ENCODE results near the gene CIB2. TPM values are rescaled to one million over a fixed set of nuclear protein-coding genes. Genes with fewer than 3 reads are reported as not detected.

CIB2 gene
- total RNA-seq, 1 donor from 2014 or later: 16.4 TPM

- Mint-ChIP-seq H3K27ac (ENCODE audit: unreplicated experiment) (no peak overlapping the region), H3K27me3 (ENCODE audit: unreplicated experiment) (peaks cover 4% of the 10 kb centered on the region), H3K9me3 (ENCODE audit: unreplicated experiment) (no peaks in the 10 kb centered on the region), H3K4me3 (ENCODE audit: unreplicated experiment) (no peak overlapping the region), H3K36me3 (ENCODE audit: low read depth, unreplicated experiment) (no peaks in the 10 kb centered on the region), H3K4me1 (ENCODE audit: unreplicated experiment) (peaks cover 14% of the 10 kb centered on the region)
- TF ChIP-seq CTCF (IDR thresholded peaks at IDR 0.05; ENCODE audit: unreplicated experiment): no peak
- DNase-seq (ENCODE audit: low spot score): no peak
Measured at GRCh38 chr15:78104119-78104479, 27.1 kb downstream of the CIB2 start.

GRCh38 chr15:78103406-78104118 lies 27.7 kb downstream of the CIB2 start:
- H3K4me3 Mint-ChIP-seq (ENCODE audit: unreplicated experiment): no peak overlapping the region
- no peaks in the 10 kb centered on the region for H3K36me3 Mint-ChIP-seq (ENCODE audit: low read depth, unreplicated experiment)
- no peak overlapping the region for H3K27ac Mint-ChIP-seq (ENCODE audit: unreplicated experiment)
- H3K9me3 Mint-ChIP-seq (ENCODE audit: unreplicated experiment): no peaks in the 10 kb centered on the region
- TF ChIP-seq CTCF (IDR thresholded peaks at IDR 0.05; ENCODE audit: unreplicated experiment): no peak
- peaks cover 14% of the 10 kb centered on the region for H3K4me1 Mint-ChIP-seq (ENCODE audit: unreplicated experiment)
- no peak for DNase-seq (ENCODE audit: low spot score)
- H3K27me3 Mint-ChIP-seq (ENCODE audit: unreplicated experiment): peaks cover 4% of the 10 kb centered on the region

GRCh38 chr15:78102741-78103140 lies 28.5 kb downstream of the CIB2 start:
- Mint-ChIP-seq H3K27me3 (ENCODE audit: unreplicated experiment) (peaks cover 4% of the 10 kb centered on the region), H3K27ac (ENCODE audit: unreplicated experiment) (no peak overlapping the region), H3K4me3 (ENCODE audit: unreplicated experiment) (no peak overlapping the region), H3K9me3 (ENCODE audit: unreplicated experiment) (no peaks in the 10 kb centered on the region), H3K4me1 (ENCODE audit: unreplicated experiment) (peaks cover 14% of the 10 kb centered on the region), H3K36me3 (ENCODE audit: low read depth, unreplicated experiment) (no peaks in the 10 kb centered on the region)
- TF ChIP-seq CTCF (IDR thresholded peaks at IDR 0.05; ENCODE audit: unreplicated experiment): no peak
- no peak for DNase-seq (ENCODE audit: low spot score)

- Mint-ChIP-seq H3K9me3 (ENCODE audit: unreplicated experiment) (no peaks in the 10 kb centered on the region), H3K4me1 (ENCODE audit: unreplicated experiment) (peaks cover 14% of the 10 kb centered on the region), H3K36me3 (ENCODE audit: low read depth, unreplicated experiment) (no peaks in the 10 kb centered on the region), H3K4me3 (ENCODE audit: unreplicated experiment) (no peak overlapping the region), H3K27ac (ENCODE audit: unreplicated experiment) (no peak overlapping the region), H3K27me3 (ENCODE audit: unreplicated experiment) (peaks cover 4% of the 10 kb centered on the region)
- no peak for DNase-seq (ENCODE audit: low spot score)
- TF ChIP-seq CTCF (IDR thresholded peaks at IDR 0.05; ENCODE audit: unreplicated experiment): no peak
Measured at GRCh38 chr15:78102211-78102610, 29.0 kb downstream of the CIB2 start.

GRCh38 chr15:78101423-78102105 lies 29.7 kb downstream of the CIB2 start:
- Mint-ChIP-seq H3K4me1 (ENCODE audit: unreplicated experiment) (peaks cover 14% of the 10 kb centered on the region), H3K9me3 (ENCODE audit: unreplicated experiment) (no peaks in the 10 kb centered on the region), H3K27ac (ENCODE audit: unreplicated experiment) (no peak overlapping the region), H3K27me3 (ENCODE audit: unreplicated experiment) (peaks cover 4% of the 10 kb centered on the region), H3K4me3 (ENCODE audit: unreplicated experiment) (no peak overlapping the region), H3K36me3 (ENCODE audit: low read depth, unreplicated experiment) (no peaks in the 10 kb centered on the region)
- no peak for DNase-seq (ENCODE audit: low spot score)
- TF ChIP-seq CTCF (IDR thresholded peaks at IDR 0.05; ENCODE audit: unreplicated experiment): no peak
